Chondrocyte (in vitro differentiated cells): ENCODE measurements around the gene KLF11. TPM values are rescaled to one million over a fixed set of nuclear protein-coding genes. Genes with fewer than 3 reads are reported as not detected.

Experiments used
- DNase-seq: peaks from one replicate; pipeline ENCODE4 v3.0.0; 2021; ENCODE audit warnings: mixed read lengths, low spot score
- H3K27ac Mint-ChIP-seq: one replicate; pipeline ENCODE4 v1.8.0; 2021; ENCODE audit warnings: mild to moderate bottlenecking, moderate library complexity, mixed read lengths; ENCODE audit not compliant: unreplicated experiment
- H3K27me3 Mint-ChIP-seq: 2 replicates; pipeline ENCODE4 v1.8.0; 2021; ENCODE audit warnings: low read depth, mixed read lengths
- H3K36me3 Mint-ChIP-seq: 2 replicates; pipeline ENCODE4 v1.8.0; 2021; ENCODE audit warnings: low read depth, mixed read lengths
- H3K4me1 Mint-ChIP-seq: 2 replicates; pipeline ENCODE4 v1.8.0; 2021; ENCODE audit warnings: low read depth, mild to moderate bottlenecking, mixed read lengths
- H3K4me3 Mint-ChIP-seq: one replicate; pipeline ENCODE4 v1.8.0; 2021; ENCODE audit warnings: mild to moderate bottlenecking, moderate library complexity, mixed read lengths; ENCODE audit not compliant: unreplicated experiment
- H3K9me3 Mint-ChIP-seq: 2 replicates; pipeline ENCODE4 v1.8.0; 2021; ENCODE audit warnings: low read depth, mixed read lengths
- CTCF ChIP-seq: fragments of 200-600 bp; sonication (generic); IDR thresholded peaks from 2 replicates; pipeline ENCODE4 v1.5.0; 2021; ENCODE audit warnings: antibody characterized with exemption, mild to moderate bottlenecking, moderate library complexity
- total RNA-seq: library from RNA; stranded (reverse); gene quantifications from 3 replicates; pipeline ENCODE4 v1.2.1, GENCODE V29; 2021

The KLF11 gene
- total RNA-seq, 1 donor from 2014 or later = 15.2 TPM

GRCh38 chr2:10045561-10046355 is 2.4 kb downstream of the KLF11 start:
- Mint-ChIP-seq H3K4me3 (peak overlapping the region; percentile 40), H3K9me3 (no peaks in the 10 kb centered on the region), H3K36me3 (peaks cover 6% of the 10 kb centered on the region), H3K4me1 (peaks cover 27% of the 10 kb centered on the region), H3K27ac (peak overlapping the region; percentile 55), H3K27me3 (no peaks in the 10 kb centered on the region)
- no peak for TF ChIP-seq CTCF
- DNase-seq = peak; percentile 88

- H3K9me3 Mint-ChIP-seq = no peaks in the 10 kb centered on the region
- H3K27me3 Mint-ChIP-seq = no peaks in the 10 kb centered on the region
- peaks cover 7% of the 10 kb centered on the region for H3K36me3 Mint-ChIP-seq
- no peak for DNase-seq
- no peak for TF ChIP-seq CTCF
- H3K4me3 Mint-ChIP-seq = no peak overlapping the region
- peaks cover 24% of the 10 kb centered on the region for H3K4me1 Mint-ChIP-seq
- H3K27ac Mint-ChIP-seq = peak overlapping the region; percentile 52
Measured at GRCh38 chr2:10046931-10047330, 3.6 kb downstream of the KLF11 start.

- H3K9me3 Mint-ChIP-seq = no peaks in the 10 kb centered on the region
- H3K27me3 Mint-ChIP-seq = no peaks in the 10 kb centered on the region
- H3K27ac Mint-ChIP-seq = no peak overlapping the region
- peak; percentile 59 for DNase-seq
- peaks cover 14% of the 10 kb centered on the region for H3K36me3 Mint-ChIP-seq
- H3K4me3 Mint-ChIP-seq = no peak overlapping the region
- no peak for TF ChIP-seq CTCF
- H3K4me1 Mint-ChIP-seq = peaks cover 16% of the 10 kb centered on the region
Measured at GRCh38 chr2:10047616-10048500, 4.5 kb downstream of the KLF11 start.

GRCh38 chr2:10048501-10049171 is 5.3 kb downstream of the KLF11 start:
- DNase-seq = peak; percentile 40
- Mint-ChIP-seq H3K4me1 (peaks cover 16% of the 10 kb centered on the region), H3K36me3 (peaks cover 18% of the 10 kb centered on the region), H3K27me3 (no peaks in the 10 kb centered on the region), H3K4me3 (no peak overlapping the region), H3K27ac (no peak overlapping the region), H3K9me3 (no peaks in the 10 kb centered on the region)
- peak; percentile 91 for TF ChIP-seq CTCF

GRCh38 chr2:10052216-10052615 is 8.9 kb downstream of the KLF11 start:
- H3K36me3 Mint-ChIP-seq = peaks cover 18% of the 10 kb centered on the region
- peaks cover 6% of the 10 kb centered on the region for H3K4me1 Mint-ChIP-seq
- no peak overlapping the region for H3K4me3 Mint-ChIP-seq
- no peak overlapping the region for H3K27ac Mint-ChIP-seq
- H3K27me3 Mint-ChIP-seq = no peaks in the 10 kb centered on the region
- TF ChIP-seq CTCF = no peak
- DNase-seq = peak; percentile 64
- H3K9me3 Mint-ChIP-seq = no peaks in the 10 kb centered on the region
